Epithelial cell of proximal tubule (primary cell): ENCODE data around the gene HIVEP3. TPM values are rescaled to one million over a fixed set of nuclear protein-coding genes. Genes with fewer than 3 reads are reported as not detected.
A peak's percentile ranks its signal among the peaks of the same experiment; 100 is the strongest.

Experiments
- DNase-seq: peaks from one replicate; pipeline ENCODE4 v3.0.0-alpha.2; 2011; ENCODE audit warnings: low read depth
- H3K4me3 ChIP-seq: 2 replicates; pipeline ENCODE4 v1.5.1; 2011; ENCODE audit warnings: low read depth, mild to moderate bottlenecking, low read length
- total RNA-seq: library from RNA; depleted of rRNA; stranded (reverse); fragments of >200 nt; gene quantifications from 2 replicates; pipeline ENCODE4 v1.2.3, GENCODE V29; 2015
- TF ChIP-seq, protein P1 (sequence below): conservative IDR thresholded peaks from 2 replicates; pipeline ENCODE4 v1.5.1; 2012; ENCODE audit warnings: low read depth, mild to moderate bottlenecking, low read length

The HIVEP3 gene
- total RNA-seq, 1 donor from 2014 or later, result 3.9 TPM

DNA sequence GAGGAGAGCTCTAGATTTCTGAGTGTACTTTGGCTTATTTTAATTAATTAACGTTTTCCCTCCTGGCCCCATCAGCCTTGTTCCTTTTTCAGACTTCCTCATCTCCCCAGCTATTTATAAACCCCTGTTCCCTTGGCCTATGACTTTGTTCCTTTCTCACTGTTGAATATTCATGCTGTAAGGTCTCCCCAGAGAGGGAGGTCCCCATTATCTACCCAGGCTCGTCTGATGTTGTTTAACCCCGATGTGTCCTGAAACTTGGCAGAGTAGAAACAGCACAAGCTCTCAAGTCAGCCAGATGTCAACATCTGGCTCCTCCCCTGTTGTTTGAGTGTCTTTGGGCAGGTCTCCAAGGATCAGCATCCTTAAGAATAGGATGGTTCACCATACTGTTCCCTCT lies 153.6 kb downstream of the HIVEP3 start:
- TF ChIP-seq, protein P1, sequence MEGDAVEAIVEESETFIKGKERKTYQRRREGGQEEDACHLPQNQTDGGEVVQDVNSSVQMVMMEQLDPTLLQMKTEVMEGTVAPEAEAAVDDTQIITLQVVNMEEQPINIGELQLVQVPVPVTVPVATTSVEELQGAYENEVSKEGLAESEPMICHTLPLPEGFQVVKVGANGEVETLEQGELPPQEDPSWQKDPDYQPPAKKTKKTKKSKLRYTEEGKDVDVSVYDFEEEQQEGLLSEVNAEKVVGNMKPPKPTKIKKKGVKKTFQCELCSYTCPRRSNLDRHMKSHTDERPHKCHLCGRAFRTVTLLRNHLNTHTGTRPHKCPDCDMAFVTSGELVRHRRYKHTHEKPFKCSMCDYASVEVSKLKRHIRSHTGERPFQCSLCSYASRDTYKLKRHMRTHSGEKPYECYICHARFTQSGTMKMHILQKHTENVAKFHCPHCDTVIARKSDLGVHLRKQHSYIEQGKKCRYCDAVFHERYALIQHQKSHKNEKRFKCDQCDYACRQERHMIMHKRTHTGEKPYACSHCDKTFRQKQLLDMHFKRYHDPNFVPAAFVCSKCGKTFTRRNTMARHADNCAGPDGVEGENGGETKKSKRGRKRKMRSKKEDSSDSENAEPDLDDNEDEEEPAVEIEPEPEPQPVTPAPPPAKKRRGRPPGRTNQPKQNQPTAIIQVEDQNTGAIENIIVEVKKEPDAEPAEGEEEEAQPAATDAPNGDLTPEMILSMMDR, result no peak
- H3K4me3 ChIP-seq, result no peak overlapping the region
- no peak for DNase-seq

DNA sequence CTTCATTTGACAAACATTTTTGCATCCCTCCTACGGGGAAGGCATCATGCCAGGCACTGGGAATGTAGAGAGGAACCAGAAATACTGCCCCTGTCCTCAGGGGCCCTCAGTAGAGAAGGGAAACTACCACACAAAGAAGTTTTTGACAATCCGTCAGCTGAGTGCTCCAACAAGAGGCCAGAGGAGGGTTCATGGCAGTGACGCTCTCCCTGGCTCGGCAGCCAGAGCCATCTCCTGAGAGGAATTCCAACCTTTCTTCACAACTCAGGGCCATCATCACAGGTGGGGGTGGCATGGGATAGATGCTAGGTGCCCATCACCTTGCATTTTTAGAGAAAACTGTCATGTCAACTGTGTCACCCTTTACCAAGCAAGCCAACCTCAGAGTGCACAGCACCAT lies 154.1 kb downstream of the HIVEP3 start:
- no peak overlapping the region for H3K4me3 ChIP-seq
- DNase-seq, result no peak
- TF ChIP-seq, protein P1, result no peak

DNA sequence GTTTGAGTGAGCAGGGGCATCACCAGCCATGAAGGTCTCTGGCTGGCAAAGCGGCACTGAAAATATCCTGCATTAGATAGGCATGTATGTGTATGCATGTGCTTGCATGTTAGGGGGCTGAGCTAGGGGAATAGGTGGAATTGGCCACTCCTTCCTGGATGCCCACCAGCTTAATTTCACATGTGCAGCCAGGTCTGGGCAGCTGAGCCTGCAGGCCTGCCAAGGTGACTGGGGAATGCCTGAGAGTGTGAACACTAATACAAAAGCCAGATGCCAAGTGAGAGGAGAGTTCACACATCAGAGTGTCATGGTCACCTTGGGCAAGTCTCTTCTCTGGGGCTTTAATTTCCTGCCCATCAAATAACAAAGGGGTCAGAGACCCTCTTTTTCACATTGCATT lies 155.9 kb downstream of the HIVEP3 start:
- DNase-seq, result no peak
- TF ChIP-seq, protein P1, result no peak
- H3K4me3 ChIP-seq, result no peak overlapping the region

DNA sequence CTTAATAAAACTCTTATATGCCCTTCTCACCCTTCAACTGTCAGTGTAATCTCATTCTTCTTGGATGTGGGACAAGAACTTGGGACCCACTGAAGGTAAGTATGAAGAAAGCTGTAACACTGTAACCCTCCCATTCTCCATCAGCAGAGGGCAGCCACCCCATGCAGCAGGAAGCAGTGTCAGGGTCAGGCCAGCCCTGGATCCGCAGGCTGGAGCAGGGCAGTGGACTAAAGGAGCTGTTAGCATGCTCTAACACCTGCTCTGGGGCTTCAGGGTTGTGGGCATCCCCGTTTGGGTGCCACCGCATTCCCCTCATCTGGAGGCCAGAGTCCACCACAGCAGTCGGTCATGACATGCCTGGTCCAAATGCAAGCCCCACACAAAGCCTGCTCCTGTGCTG lies 156.5 kb downstream of the HIVEP3 start:
- no peak for DNase-seq
- no peak overlapping the region for H3K4me3 ChIP-seq
- TF ChIP-seq, protein P1, result no peak

DNA sequence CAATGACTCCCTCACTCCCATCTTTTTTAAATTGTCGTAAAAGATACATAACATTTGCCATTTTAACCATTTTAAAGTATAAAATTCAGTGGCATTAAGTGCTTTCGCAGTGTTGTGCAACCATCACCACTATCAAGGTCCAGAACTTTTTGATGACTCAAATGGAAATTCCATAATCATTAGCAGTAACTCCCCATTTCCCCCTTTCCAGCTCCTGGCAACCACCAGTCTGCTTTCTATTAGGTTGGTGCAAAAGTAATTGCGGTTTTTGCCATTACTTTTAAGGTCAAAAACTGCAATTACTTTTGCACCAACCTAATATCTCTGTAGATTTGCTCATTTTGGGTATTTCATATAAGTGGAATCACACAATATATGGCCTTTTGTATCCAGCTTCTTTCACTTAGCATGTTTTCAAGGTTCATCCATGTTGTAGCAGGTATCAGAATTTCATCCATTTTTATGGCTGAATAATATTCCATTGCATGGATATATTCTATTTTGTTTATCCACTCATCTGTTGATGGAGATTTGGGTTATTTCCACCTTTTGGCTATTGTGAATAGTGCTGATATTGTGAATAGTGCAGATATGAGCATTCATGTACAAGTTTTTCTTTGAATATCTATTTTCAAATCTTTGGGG lies 159.7 kb downstream of the HIVEP3 start:
- no peak overlapping the region for H3K4me3 ChIP-seq
- no peak for DNase-seq
- TF ChIP-seq, protein P1, result no peak

DNA sequence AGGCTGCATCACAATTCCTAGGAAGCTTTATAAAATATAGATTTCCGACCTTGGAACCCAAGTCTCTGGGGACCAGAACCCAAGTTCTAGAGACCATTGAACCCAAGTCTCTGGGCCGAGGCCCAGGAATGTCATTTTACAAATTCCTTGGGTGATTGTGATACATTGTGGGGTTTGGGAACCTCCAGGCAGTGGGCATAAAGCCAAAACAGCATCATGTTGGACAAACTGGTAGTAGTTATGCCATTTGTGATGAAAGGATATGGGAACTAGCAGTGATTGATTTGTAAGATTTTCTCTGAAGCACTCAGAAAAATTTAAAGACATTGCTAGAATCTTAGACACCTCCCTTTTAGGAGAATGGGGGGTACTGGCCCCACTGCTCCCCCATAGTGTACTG lies 160.2 kb downstream of the HIVEP3 start:
- no peak overlapping the region for H3K4me3 ChIP-seq
- DNase-seq, result no peak
- TF ChIP-seq, protein P1, result no peak

DNA sequence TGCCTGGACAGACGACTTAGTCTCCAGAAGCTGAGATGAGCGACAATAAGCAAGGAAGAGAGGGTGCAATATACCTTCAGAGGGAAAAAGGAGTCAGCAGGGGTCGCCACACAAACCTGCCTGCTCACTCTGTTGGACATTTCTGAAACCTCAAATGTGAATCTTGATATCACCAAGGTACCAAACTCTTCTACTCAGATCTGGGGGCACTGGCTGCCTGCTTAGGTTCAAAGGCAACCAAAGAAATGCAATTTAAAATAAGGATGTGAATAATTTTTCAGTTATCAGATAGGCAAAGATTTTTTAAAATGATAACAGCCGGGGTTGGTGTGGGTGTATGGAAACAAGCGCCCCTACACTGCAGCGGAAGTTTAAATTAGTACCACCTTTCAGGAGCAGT lies 164.2 kb downstream of the HIVEP3 start:
- H3K4me3 ChIP-seq, result no peak overlapping the region
- no peak for DNase-seq
- TF ChIP-seq, protein P1, result peak; percentile 24
